HG03066 (cell line): Measurements from ENCODE around the gene FCER1G.
A peak's percentile ranks its signal among the peaks of the same experiment; 100 is the strongest.
"Not testable (repeated sequence)": the region's sequence is repeated elsewhere in the genome, so short reads cannot be mapped to it uniquely, and the experiment has no call there.

ENCODE experiments used
- ATAC-seq: cut with Tn5 transposase; IDR thresholded peaks from one replicate; pipeline ENCODE4 v1.9.1; 2021; ENCODE audit warnings: low read depth; ENCODE audit not compliant: unreplicated experiment

FCER1G gene

DNA sequence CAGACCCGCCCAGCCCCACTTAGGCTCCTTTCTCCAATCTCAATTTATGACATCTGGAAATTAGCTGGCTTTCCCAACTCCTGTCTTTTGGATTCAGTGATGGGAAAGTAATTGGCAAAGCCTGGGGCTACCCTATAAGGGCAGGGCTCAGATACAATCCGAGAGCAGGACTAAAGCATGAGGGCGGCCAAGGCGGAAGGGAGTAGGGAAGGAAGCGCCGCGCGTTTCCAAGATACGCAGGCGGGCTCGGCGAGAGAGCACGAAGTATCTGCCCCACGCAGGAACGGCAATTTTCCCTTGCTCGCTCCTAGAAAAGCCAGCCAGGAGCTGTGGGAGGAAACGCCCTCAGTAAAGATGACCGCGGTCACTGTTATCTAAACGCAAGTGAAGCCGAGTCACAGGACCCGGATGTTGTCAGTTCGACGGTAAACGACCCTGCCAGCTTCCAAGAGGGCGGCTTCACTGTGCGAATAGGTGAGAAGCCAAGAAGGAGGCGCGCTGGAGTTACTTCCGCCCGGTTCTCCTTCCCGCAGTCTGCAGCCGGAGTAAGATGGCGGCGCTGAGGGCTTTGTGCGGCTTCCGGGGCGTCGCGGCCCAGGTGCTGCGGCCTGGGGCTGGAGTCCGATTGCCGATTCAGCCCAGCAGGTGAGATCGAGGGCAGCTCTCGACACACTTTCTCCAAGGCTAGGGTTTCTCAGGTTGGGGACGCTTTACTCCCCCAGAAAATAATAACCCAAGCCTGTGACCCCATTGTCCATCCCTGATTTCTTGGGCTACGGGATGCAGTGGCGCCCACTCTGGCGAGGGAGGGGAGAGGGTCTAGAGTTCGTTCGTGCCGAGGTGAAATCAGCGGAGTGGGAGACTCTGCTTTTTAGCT lies 13.0 kb upstream of the FCER1G start, which contains the start of gene NDUFS2:
Gene NDUFS2, plus strand, starts transcription at position 532 of the 877 bp plus-strand sequence. Its CDS starts 19 bp downstream, at position 551.
- ATAC-seq = peak; percentile 97

DNA sequence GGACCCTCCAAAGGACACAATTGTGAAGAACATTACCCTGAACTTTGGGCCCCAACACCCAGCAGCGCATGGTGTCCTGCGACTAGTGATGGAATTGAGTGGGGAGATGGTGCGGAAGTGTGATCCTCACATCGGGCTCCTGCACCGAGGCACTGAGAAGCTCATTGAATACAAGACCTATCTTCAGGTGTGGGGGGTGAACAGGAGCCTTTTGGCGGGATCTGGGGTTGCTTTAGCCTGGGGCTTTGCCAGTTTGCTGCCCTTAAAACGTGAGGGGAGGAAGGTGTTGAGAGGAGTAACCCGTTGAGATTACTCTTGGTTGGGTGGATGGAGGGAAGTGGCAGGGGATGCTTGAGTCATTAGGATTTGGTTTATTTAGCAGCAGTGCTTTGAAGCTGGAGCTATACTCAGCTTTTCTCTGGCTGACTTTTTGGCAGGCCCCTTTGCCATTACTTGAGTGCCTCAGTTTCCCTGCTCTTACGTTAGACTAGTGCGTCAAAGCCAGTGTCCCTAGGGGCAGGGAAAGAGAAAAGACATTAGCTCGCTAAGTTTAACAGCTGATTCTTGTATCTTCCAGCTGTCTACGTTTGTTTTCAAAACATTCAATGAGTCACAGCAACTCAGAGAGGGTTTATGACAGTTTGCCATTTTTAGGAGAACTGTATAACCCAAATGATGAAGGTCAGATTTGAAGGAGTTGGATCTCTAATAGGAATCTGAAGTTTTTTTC lies 8.5 kb upstream of the FCER1G start:
- ATAC-seq = no peak

DNA sequence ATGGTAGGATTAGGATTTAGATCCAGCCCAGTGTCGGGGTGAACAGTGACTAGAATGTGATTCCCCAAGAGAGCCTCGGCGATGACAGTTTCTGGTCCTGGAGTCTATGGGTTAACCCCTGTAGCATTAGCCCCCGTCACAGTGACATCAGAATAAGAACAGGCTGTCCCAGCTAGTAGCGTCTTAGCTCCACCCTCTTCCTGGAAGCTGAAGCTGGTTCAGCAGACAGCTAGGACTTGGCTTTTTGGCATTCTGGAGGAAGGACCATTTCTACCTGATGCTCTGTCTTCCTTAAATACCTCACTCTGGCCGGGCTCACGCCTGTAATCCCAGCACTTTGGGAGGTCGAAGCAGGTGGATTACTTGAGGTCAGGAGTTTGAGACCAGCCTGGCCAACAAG lies 7.9 kb upstream of the FCER1G start:
- ATAC-seq = no peak

GRCh38 chr1:161209790-161210409 lies 5.2 kb upstream of the FCER1G start:
- no peak for ATAC-seq

DNA sequence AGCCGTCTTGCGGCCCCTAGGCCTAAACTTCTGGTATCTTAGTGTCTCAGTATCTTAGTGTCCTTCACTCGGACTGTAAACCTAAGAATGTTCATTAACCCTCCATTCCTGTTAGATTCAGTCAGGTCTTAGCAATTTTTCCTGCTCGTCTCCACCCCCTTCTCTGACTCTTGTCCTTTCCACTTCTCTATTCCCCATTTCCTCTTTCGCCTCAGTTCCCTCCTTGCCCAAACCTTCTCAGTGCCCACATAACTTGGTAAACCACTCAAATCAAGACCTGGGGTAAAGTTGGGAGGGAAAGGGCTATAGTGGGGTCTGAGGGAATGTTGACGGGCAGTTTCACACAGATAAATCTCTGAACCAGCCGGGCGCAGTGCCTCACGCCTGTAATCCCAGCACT lies 726 bp upstream of the FCER1G start:
- ATAC-seq = no peak

DNA sequence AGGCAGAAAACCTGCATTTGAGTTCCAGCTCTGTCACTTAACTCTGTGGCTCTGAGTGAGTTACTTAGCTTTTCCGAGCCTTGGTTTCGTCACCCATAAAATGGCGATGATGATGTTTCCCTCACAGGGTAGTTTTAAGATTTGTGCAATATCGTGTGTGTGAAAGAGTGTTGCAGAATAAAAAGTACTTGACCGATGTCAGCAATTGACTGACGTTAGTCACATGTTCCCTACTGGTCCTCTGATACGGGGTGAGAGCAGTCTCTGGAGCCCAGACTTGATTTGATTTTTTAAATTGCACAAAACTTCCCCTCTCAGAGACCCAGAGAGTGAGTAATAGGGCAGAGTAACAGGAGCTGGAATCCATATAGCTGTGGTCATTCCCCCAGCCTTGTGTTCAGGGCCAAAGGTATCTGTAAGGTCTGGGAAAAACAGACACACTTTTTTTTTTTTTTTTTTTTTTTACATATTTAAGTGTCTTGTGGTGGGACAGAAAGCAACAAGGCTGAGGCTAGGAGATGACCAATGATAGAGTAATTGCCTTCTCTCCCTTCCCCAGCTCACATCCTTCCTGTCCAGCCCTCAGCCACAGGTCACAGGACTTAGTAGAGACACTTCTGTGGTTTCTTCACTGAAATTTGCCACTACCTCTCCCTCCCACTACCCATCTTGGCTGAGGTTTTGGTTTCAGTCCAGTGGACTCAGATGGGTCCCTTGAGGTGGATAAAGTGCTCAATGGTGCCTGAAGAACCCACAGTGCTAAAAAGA lies 2.0 kb downstream of the FCER1G start:
- peak; percentile 94 for ATAC-seq

- no peak for ATAC-seq
Observed at GRCh38 chr1:161217831-161218230, 2.7 kb downstream of the FCER1G start.

- ATAC-seq = no peak
Observed at GRCh38 chr1:161218301-161219077, 3.4 kb downstream of the FCER1G start.

GRCh38 chr1:161219078-161219892 lies 4.2 kb downstream of the FCER1G start:
- ATAC-seq = no peak

- no peak for ATAC-seq
Observed at GRCh38 chr1:161220002-161220401, 4.9 kb downstream of the FCER1G start.

- no peak for ATAC-seq
Observed at GRCh38 chr1:161222175-161223019, 7.3 kb downstream of the FCER1G start.

GRCh38 chr1:161223805-161224694 lies 9.0 kb downstream of the FCER1G start:
- no peak for ATAC-seq

DNA sequence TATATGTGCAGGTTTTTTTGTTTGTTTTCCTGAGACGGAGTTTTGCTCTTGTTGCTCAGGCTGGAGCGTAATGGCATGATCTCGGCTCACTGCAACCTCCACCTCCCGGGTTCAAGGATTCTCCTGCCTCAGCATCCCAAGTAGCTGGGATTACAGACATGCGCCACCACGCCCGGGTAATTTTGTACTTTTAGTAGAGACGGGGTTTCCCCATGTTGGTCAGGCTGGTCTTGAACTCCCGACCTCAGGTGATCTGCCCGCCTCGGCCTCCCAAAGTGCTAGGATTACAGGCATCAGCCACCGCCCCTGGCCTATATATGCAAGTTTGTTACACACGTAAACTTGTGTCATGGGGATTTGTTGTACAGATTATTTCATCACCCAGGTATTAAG lies 9.6 kb downstream of the FCER1G start:
- ATAC-seq = not testable (repeated sequence)

DNA sequence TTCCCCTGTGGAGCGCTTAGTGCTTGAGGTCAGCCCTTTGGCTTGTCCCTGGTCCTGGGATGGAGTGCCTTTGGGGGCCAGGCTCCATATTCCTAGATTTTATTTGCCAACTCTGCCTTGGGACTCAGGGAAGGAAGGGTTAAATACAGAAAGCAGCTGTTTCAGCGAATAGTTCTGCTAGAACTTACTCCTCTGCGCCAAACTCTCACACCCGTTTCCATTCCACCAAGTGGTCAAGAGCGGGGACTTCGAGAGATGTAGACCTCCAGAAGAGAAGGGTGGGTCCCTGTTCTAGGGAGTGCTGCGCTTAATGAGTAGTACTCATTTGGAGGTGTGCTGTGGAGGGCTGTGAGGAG lies 10.1 kb downstream of the FCER1G start:
- ATAC-seq = no peak

- peak; percentile 94 for ATAC-seq
Observed at GRCh38 chr1:161225534-161226319, 10.6 kb downstream of the FCER1G start, which contains the start of gene TOMM40L. TOMM40L (plus strand) TSS chr1:161226060; CDS start chr1:161226490, 430 bp downstream.

- no peak for ATAC-seq
Observed at GRCh38 chr1:161226320-161226711, 11.2 kb downstream of the FCER1G start.
